ENCODE measurements around the gene TCP10L. TPM values are rescaled to one million over a fixed set of nuclear protein-coding genes. Genes with fewer than 3 reads are reported as not detected.

Gene TCP10L
- total and polyA plus RNA-seq, 2 of the 13 experiments (the other 11 are each of a cell fraction or from before 2014, with no cell fraction given): 0.90 to 2.4 TPM

DNA sequence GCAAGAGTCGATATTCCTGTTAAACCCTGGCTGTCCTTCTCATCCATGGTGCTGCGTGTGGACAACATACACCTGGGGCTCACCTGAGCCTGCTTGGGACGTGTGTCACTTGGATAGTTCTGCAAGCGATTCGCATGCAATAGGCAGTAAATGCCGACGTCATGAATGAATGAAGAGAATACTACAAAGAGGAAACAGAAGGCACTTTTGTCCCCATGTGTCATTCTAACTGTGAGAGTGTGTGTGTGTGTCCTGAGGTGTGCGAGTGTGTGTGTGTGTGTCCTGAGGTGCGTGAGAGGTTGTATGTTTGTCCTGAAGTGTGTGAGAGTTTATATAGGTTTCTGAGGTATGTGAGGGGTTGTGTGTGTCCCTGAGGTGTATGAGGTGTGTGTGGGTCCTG, 647 bp upstream of the TCP10L start:
- ChIA-PET CTCF (ENCODE audit: low intra/inter-chr PET ratio, low total read pairs) (no interaction called here), POLR2A (no interaction called here)
- Histone ChIP-seq H3K4me3 (replicated peaks in 1 of 3; ENCODE audit: insufficient read depth in 1 of 3, low read depth in 2 of 3, low read length in 3 of 3) (no peak overlapping the region), H2AFZ (ENCODE audit: low read length) (no peak overlapping the region), H4K20me1 (ENCODE audit: insufficient read depth, low read length) (no peaks in the 10 kb centered on the region), H3K4me2 (ENCODE audit: low read depth, low read length) (no peak overlapping the region), H3K79me2 (ENCODE audit: insufficient read depth, low read length) (no peaks in the 10 kb centered on the region), H3K27me3 (ENCODE audit: control insufficient read depth in 1 of 2, insufficient read depth in 2 of 2, low read length in 2 of 2) (no peaks in the 10 kb centered on the region), H3K9me3 (ENCODE audit: low read length) (no peaks in the 10 kb centered on the region), H3K4me1 (ENCODE audit: insufficient read depth, low read length) (peaks cover 36% of the 10 kb centered on the region), H3K27ac (ENCODE audit: extremely low read length, insufficient read depth, low read length) (no peak overlapping the region), H3K36me3 (replicated peaks in 1 of 2; ENCODE audit: control insufficient read depth in 1 of 2, insufficient read depth in 2 of 2, low read length in 2 of 2) (no peaks in the 10 kb centered on the region), H3K9ac (ENCODE audit: insufficient read depth, low read depth, low read length) (no peak overlapping the region)
- DNase-seq (ENCODE audit: low spot score) (no peak), FAIRE-seq (no peak), ATAC-seq (no peak)
- intact Hi-C loops (cut with micrococcal nuclease; ENCODE audit: unreplicated experiment): no loop called here
- WGBS (ENCODE audit: low lambda C conversion rate): 91% methylated on average over 9 of the region's 9 CpGs
- in situ Hi-C loops (cut with HindIII; ENCODE audit: extremely low pct_ligation_motif_present, low pct_unique_long_range_greater_than_20kb): no loop called here
- no TSS peak for BruUV-seq (replicated peaks)
- no peak for TF ChIP-seq ISX (CRISPR knock-in tag; conservative IDR thresholded peaks at IDR 0.05)

GRCh38 chr21:32584472-32584871, 851 bp downstream of the TCP10L start:
- peaks cover 36% of the 10 kb centered on the region for H3K4me1 ChIP-seq (ENCODE audit: insufficient read depth, low read length)
- H3K36me3 ChIP-seq (replicated peaks in 1 of 2; ENCODE audit: control insufficient read depth in 1 of 2, insufficient read depth in 2 of 2, low read length in 2 of 2): no peaks in the 10 kb centered on the region
- BruUV-seq (replicated peaks): no TSS peak
- H3K4me3 ChIP-seq (replicated peaks in 1 of 3; ENCODE audit: insufficient read depth in 1 of 3, low read depth in 2 of 3, low read length in 3 of 3): no peak overlapping the region
- no peaks in the 10 kb centered on the region for H3K27me3 ChIP-seq (ENCODE audit: control insufficient read depth in 1 of 2, insufficient read depth in 2 of 2, low read length in 2 of 2)
- ChIA-PET POLR2A (interaction anchor here (1.0 to 1.1 kb wide), 2 partner anchors 10 to 12 kb away, joined by 4 to 5 read pairs; no protein-coding TSS in a partner anchor), CTCF (ENCODE audit: low intra/inter-chr PET ratio, low total read pairs) (no interaction called here)
- no peak overlapping the region for H3K27ac ChIP-seq (ENCODE audit: extremely low read length, insufficient read depth, low read length)
- no peak overlapping the region for H3K9ac ChIP-seq (ENCODE audit: insufficient read depth, low read depth, low read length)
- DNase-seq (ENCODE audit: low spot score): no peak
- no peak overlapping the region for H2AFZ ChIP-seq (ENCODE audit: low read length)
- FAIRE-seq: no peak
- TF ChIP-seq KDM4B (CRISPR knock-in tag; IDR thresholded peaks at IDR 0.05) (no peak), SALL1 (CRISPR knock-in tag; IDR thresholded peaks at IDR 0.05) (no peak), MLLT10 (CRISPR knock-in tag; IDR thresholded peaks at IDR 0.05) (no peak), ZSCAN21 (CRISPR knock-in tag; IDR thresholded peaks at IDR 0.05; ENCODE audit: borderline replicate concordance) (no peak), ZNF788 (CRISPR knock-in tag; IDR thresholded peaks at IDR 0.05; ENCODE audit: borderline replicate concordance) (no peak), LRRFIP1 (CRISPR knock-in tag; conservative IDR thresholded peaks at IDR 0.05) (no peak)
- TF ChIP-seq, protein P1, sequence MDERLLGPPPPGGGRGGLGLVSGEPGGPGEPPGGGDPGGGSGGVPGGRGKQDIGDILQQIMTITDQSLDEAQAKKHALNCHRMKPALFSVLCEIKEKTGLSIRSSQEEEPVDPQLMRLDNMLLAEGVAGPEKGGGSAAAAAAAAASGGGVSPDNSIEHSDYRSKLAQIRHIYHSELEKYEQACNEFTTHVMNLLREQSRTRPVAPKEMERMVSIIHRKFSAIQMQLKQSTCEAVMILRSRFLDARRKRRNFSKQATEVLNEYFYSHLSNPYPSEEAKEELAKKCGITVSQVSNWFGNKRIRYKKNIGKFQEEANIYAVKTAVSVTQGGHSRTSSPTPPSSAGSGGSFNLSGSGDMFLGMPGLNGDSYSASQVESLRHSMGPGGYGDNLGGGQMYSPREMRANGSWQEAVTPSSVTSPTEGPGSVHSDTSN (CRISPR knock-in tag; IDR thresholded peaks at IDR 0.05): no peak
- TF ChIP-seq, protein P2, sequence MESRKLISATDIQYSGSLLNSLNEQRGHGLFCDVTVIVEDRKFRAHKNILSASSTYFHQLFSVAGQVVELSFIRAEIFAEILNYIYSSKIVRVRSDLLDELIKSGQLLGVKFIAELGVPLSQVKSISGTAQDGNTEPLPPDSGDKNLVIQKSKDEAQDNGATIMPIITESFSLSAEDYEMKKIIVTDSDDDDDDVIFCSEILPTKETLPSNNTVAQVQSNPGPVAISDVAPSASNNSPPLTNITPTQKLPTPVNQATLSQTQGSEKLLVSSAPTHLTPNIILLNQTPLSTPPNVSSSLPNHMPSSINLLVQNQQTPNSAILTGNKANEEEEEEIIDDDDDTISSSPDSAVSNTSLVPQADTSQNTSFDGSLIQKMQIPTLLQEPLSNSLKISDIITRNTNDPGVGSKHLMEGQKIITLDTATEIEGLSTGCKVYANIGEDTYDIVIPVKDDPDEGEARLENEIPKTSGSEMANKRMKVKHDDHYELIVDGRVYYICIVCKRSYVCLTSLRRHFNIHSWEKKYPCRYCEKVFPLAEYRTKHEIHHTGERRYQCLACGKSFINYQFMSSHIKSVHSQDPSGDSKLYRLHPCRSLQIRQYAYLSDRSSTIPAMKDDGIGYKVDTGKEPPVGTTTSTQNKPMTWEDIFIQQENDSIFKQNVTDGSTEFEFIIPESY (CRISPR knock-in tag; IDR thresholded peaks at IDR 0.05): no peak
- intact Hi-C loops (cut with micrococcal nuclease; ENCODE audit: unreplicated experiment) (no loop called here), in situ Hi-C loops (cut with HindIII; ENCODE audit: extremely low pct_ligation_motif_present, low pct_unique_long_range_greater_than_20kb) (no loop called here)
- no peak for ATAC-seq
- H3K9me3 ChIP-seq (ENCODE audit: low read length): no peaks in the 10 kb centered on the region
- H4K20me1 ChIP-seq (ENCODE audit: insufficient read depth, low read length): no peaks in the 10 kb centered on the region
- peak overlapping the region; percentile 69 for H3K4me2 ChIP-seq (ENCODE audit: low read depth, low read length)
- no peaks in the 10 kb centered on the region for H3K79me2 ChIP-seq (ENCODE audit: insufficient read depth, low read length)
- WGBS (ENCODE audit: low lambda C conversion rate): 70% methylated on average over 8 of the region's 8 CpGs

Data from HepG2 (cell line).